HG03196 (cell line): Measurements from ENCODE around the gene SUFU.
"Not testable (repeated sequence)": the region's sequence is repeated elsewhere in the genome, so short reads cannot be mapped to it uniquely, and the experiment has no call there.

Experiments used
- ATAC-seq: cut with Tn5 transposase; IDR thresholded peaks from one replicate; pipeline ENCODE4 v1.9.1; 2021; ENCODE audit not compliant: unreplicated experiment

The SUFU gene

DNA sequence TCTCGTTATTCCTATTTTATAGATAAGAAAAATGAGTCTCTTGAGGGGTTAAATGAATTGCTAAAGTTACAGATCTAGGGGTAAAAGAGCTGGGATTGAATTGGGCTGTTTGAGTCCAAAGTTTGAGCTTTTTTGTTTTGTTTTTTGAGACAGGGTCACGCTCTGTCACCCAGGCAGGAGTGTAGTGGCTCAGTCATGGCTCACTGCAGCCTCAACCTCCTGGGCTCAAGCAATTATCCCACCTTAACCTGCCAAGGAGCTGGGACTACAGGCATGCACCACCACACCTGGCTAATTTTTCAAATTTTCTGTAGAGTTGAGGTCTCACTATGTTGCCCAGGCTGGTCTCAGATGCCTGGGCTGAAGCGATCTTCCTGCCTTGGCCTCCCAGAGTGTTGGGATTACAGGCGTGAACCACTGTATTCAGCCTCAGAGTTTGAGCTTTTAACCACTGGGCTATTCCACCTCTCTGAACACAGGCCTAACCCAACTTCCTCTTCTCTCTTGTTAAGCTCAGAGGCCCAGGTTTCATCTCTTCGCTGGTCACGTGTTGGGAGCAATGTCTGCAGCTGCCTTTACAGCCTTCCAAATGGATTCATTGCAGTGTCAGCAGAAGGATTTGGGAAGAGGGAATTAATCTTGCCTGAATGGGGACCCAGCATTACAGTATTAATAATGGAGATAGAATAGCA lies 8.0 kb downstream of the SUFU start:
- no peak for ATAC-seq

GRCh38 chr10:102514487-102515311 lies 10.9 kb downstream of the SUFU start:
- no peak for ATAC-seq

GRCh38 chr10:102515724-102516123 lies 12.0 kb downstream of the SUFU start:
- no peak for ATAC-seq

- ATAC-seq: no peak
Observed at GRCh38 chr10:102517553-102517952, 13.8 kb downstream of the SUFU start.

- ATAC-seq: no peak
Observed at GRCh38 chr10:102519246-102519825, 15.6 kb downstream of the SUFU start.

- ATAC-seq: no peak
Observed at GRCh38 chr10:102522874-102523249, 19.1 kb downstream of the SUFU start.

GRCh38 chr10:102523250-102524029 lies 19.7 kb downstream of the SUFU start:
- ATAC-seq: no peak

GRCh38 chr10:102524746-102525145 lies 21.0 kb downstream of the SUFU start:
- ATAC-seq: no peak

DNA sequence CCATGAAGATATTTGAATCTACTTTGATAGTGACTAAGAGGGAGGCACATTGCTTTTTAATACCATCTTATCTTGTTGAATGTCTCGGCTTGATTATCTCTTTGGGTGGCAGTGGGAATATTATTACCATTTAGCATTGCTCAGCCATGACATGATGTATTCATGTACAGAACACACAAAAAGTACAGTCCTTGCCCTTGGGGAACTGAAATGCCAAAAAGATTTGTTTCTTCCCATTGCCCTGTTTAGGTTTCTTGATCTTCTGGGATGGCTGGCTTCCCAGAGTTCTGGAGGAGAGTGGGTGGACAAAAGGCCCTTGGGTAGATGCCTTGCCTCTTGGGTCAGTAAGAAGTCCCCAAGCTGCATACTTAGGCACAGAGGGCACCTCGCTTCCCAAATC lies 23.8 kb downstream of the SUFU start:
- no peak for ATAC-seq

DNA sequence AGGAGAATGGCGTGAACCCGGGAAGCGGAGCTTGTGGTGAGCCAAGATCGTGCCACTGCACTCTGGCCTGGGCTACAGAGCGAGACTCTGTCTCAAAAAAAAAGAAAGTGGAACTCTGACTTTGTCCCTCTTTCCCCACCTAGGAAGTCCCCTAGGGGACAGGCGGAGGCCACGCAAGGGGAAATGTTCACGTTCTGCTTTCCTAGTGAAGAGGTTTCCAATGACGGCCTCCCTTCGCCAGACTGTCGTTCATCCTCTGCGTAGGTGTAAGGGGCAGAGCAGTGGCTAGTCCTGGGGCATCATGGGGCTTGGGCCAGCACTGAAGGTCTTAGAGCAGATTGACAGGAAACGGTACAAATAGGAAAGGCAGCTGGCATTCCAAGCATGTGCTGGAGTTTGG lies 30.6 kb downstream of the SUFU start:
- no peak for ATAC-seq

DNA sequence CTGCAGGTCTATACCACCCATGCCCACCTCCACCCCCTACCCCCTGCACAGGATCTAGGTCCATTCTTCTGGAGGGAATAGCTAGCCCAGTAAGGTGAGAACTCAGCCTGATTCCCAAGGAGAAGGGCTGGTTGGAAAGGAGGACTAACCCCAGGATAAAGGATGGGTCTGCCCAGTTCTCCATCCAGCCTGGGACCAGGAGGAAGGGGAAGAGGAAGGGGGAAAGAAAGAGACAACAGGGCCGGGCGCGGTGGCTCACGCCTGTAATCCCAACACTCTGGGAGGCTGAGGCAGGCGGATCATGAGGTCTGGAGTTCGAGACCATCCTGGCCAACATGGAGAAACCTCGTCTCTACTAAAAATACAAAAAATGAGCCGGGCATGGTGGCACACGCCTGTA lies 31.2 kb downstream of the SUFU start:
- ATAC-seq: not testable (repeated sequence)

DNA sequence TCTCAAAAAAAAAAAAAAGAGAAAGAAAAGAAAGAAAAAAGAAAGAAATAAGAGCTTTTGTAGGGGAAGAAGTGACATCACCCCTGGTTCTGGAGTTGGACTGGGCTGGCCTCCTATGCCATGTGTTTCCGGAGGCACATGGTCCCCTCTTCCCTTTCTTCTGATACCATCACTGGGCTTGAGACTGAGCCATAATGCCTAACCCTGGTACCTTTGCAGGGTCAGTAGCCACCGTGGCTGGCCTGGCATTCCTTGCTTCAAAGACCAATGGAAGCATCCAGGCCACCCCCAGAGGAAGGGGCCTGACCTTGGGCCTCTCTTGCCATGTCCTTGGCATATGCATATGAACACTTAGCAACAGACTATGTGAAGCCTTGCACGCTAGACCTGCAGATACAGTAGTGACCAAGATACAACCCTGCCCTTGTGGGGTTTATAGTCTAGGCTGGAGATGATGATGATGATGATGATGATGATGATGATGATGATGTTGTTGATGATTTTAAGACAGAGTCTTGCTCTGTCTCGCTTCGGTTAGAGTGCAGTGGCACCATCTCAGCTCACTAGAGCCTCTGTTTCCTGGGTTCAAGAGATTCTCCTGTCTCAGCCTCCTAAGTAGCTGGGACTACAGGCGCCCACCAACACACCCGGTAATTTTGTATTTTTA lies 31.8 kb downstream of the SUFU start:
- no peak for ATAC-seq

GRCh38 chr10:102537367-102537766 lies 33.6 kb downstream of the SUFU start:
- ATAC-seq: no peak

DNA sequence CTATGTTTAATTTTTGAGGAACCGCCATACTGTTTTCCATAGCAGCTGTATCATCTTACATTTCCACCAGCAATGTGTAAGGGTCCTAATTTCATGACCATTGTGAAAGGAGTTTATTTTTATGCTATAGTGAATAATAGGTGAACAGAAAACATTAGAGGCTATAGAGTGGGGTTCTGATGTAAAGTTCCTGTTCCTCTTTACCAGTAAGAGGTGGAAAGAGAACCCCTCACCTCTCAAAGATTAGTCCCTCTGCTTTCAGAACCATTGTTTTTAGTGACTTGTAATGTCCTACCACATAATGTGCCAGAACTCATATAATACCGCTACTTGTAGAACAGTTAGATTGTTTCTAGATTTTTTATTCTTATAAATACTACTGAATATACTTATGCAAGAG lies 34.2 kb downstream of the SUFU start:
- no peak for ATAC-seq

GRCh38 chr10:102538811-102539210 lies 35.0 kb downstream of the SUFU start:
- no peak for ATAC-seq

DNA sequence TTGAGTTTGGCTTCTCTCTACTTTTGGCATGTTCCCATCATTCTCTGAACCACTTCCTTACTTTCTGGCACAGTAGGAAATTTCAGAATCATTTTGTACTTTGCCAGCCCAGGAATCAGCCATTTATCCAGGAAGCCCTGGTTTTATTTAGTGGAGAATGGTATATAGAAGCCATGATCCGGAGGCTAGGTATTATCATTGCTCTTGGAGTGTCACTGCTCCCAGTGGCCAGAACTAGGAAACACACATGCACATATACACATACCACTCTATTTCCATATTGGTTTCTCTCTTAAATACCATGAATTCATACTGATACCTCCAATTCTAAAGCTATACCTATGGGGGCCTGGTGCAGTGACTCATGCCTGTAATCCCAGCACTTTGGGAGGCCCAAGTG lies 36.3 kb downstream of the SUFU start:
- ATAC-seq: peak; percentile 62

DNA sequence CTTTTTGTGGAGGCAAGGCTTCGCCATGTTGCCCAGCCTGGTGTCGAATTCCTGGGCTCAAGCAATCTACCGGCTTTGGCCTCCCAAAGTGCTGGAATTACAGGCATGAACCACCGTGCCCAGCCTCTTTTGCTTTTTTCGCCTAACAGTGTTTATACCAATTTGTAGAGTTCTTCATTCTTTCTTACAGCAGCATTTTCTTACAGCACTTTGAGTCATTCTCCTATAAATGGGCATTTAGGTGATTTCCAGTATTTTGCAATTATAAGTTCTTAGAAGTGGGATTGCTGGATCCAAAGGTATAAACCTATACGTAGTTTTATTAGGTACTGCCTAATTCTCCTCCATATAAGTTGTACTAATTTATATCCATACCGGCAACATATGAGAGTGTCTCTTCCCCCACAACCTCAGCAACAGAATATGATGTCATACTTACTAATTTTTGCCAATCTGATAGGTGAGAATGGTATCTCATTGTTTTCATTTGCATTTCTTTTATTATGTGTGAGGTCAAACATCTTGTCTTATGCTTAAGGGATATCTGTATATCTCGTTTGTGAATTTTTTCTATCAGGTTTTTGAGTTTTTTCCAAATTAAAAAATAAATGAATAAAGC lies 39.1 kb downstream of the SUFU start:
- ATAC-seq: no peak

DNA sequence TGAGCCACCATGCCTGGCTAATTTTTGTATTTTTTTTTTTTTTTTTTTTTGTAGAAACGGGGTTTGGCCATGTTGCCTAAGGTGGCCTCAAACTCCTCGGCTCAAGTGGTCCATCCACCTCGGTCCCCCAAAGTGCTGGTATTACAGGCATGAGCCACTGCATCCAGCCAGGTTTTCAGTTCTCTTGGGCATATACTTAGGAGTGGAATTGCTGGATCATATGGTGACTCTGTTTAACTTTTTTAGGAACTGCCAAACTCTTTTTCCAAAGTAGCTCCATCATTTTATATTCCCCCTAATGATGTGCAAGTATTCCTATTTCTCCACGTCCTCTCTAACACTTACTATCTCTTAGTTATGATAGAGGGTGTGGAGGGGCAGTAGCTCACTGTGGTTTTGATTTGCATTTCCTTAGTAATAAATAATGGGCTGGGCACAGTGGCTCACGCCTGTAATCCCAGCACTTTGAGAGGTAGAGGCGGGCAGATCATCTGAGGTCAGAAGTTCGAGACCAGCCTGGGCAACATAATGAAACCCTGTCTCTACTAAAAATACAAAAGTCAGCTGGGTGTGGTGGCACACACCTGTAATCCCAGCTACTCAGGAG lies 41.6 kb downstream of the SUFU start:
- no peak for ATAC-seq

GRCh38 chr10:102545997-102546396 lies 42.2 kb downstream of the SUFU start:
- ATAC-seq: no peak
